Caco-2 (cell line): ENCODE data around the gene PCYOX1L. TPM values are rescaled to one million over a fixed set of nuclear protein-coding genes. Genes with fewer than 3 reads are reported as not detected.
A peak's percentile ranks its signal among the peaks of the same experiment; 100 is the strongest.

ENCODE experiments used
- BruUV-seq: library from RNA; stranded (reverse); fragments of 400-500 nt; replicated peaks from 2 replicates; lab custom pipeline; 2021; lab: Mats Ljungman, UMichigan
- CTCF ChIA-PET: fragments of 300-600 bp; sonication (Branson Sonifier 250); formaldehyde crosslinking; loops from one replicate; lab custom pipeline; 2022; ENCODE audit warnings: antibody characterized with exemption; lab: Charles Lee
- POLR2A ChIA-PET: fragments of 300-600 bp; sonication (Branson Sonifier 250); formaldehyde crosslinking; loops from one replicate; lab custom pipeline; 2022; ENCODE audit warnings: antibody characterized with exemption; lab: Charles Lee
- DNase-seq, 2 experiments: peaks; one replicate each; pipeline versions ENCODE4 v3.0.0 to v3.0.0-alpha.2; 2020 to 2022
- H3K27me3 ChIP-seq: replicated peaks from 2 replicates; pipeline ENCODE4 v1.6.0; 2011; ENCODE audit warnings: low read length; ENCODE audit not compliant: control insufficient read depth, insufficient read depth
- H3K36me3 ChIP-seq: 2 replicates; pipeline ENCODE4 v1.5.1; 2011; ENCODE audit warnings: low read length; ENCODE audit not compliant: control insufficient read depth, insufficient read depth
- H3K4me1 ChIP-seq: fragments of 250-450 bp; sonication (Bioruptor Pico); 2 replicates; pipeline ENCODE4 v1.5.1; 2020; ENCODE audit warnings: mild to moderate bottlenecking
- H3K4me3 ChIP-seq: 2 replicates; pipeline ENCODE4 v1.5.1; 2011; ENCODE audit warnings: low read depth, mild to moderate bottlenecking, control low read depth, low read length
- H3K9me3 ChIP-seq: fragments of 250-450 bp; sonication (Bioruptor Pico); 2 replicates; pipeline ENCODE4 v1.5.1; 2020; ENCODE audit warnings: mild to moderate bottlenecking, moderate library complexity
- H3K27ac Mint-ChIP-seq: one replicate; pipeline ENCODE4 v1.8.0; 2022; ENCODE audit warnings: mixed read lengths; ENCODE audit not compliant: unreplicated experiment
- H3K27me3 Mint-ChIP-seq: one replicate; pipeline ENCODE4 v1.8.0; 2022; ENCODE audit warnings: mixed read lengths; ENCODE audit not compliant: insufficient read depth, unreplicated experiment
- H3K36me3 Mint-ChIP-seq: one replicate; pipeline ENCODE4 v1.8.0; 2022; ENCODE audit warnings: mild to moderate bottlenecking, mixed read lengths; ENCODE audit not compliant: insufficient read depth, unreplicated experiment
- H3K4me1 Mint-ChIP-seq: one replicate; pipeline ENCODE4 v1.8.0; 2022; ENCODE audit warnings: low read depth, mixed read lengths; ENCODE audit not compliant: unreplicated experiment
- H3K4me3 Mint-ChIP-seq: one replicate; pipeline ENCODE4 v1.8.0; 2022; ENCODE audit warnings: mild to moderate bottlenecking, moderate library complexity, mixed read lengths; ENCODE audit not compliant: unreplicated experiment
- H3K9me3 Mint-ChIP-seq: one replicate; pipeline ENCODE4 v1.8.0; 2022; ENCODE audit warnings: mixed read lengths; ENCODE audit not compliant: unreplicated experiment
- CTCF ChIP-seq, 2 experiments: fragments of 200-600 bp in 1 of 2; IDR thresholded peaks; 1 replicate in 1 of 2; 2 replicates in 1 of 2; pipeline versions ENCODE4 v1.5.1 to v1.8.0; 2011 to 2022; ENCODE audit warnings: antibody characterized with exemption in 1 of 2, control low read depth in 1 of 2, inconsistent platforms in 1 of 2, low read depth in 1 of 2, low read length in 1 of 2, mild to moderate bottlenecking in 1 of 2, moderate library complexity in 1 of 2; ENCODE audit not compliant: insufficient read depth in 1 of 2, severe bottlenecking in 1 of 2, unreplicated experiment in 1 of 2
- intact Hi-C: fragments of 100-400 bp; cut with micrococcal nuclease; formaldehyde crosslinking; loops from one replicate; pipeline ENCODE4 v1.10.0; 2022; ENCODE audit not compliant: unreplicated experiment
- total RNA-seq: library from RNA; stranded (reverse); gene quantifications from 2 replicates; pipeline ENCODE4 v1.2.3, GENCODE V29; 2022

The PCYOX1L gene
- total RNA-seq, 1 experiment from 2014 or later = 10.4 TPM

- Histone ChIP-seq H3K4me3 (peak within 1 kb of the TSS; percentile 88), H3K36me3 (peaks cover 9% of the 10 kb centered on the region), H3K9me3 (no peaks in the 10 kb centered on the region), H3K4me1 (peaks cover 10% of the 10 kb centered on the region), H3K27me3 (no peaks in the 10 kb centered on the region)
- ChIA-PET POLR2A (interaction anchor here (0.6 to 3.2 kb wide), 6 partner anchors 12 to 44 kb away, joined by 3 to 42 read pairs (median 4); partner anchors contain the start of gene PCYOX1L), CTCF (interaction anchor here (0.6 to 1.7 kb wide), 8 partner anchors 13 to 273 kb away, joined by 3 to 8 read pairs (median 3); partner anchors contain the start of gene PCYOX1L)
- Mint-ChIP-seq H3K27ac (peak within 1 kb of the TSS; percentile 93), H3K4me1 (no peaks in the 10 kb centered on the region), H3K4me3 (peak within 1 kb of the TSS; percentile 95), H3K36me3 (peaks cover 55% of the 10 kb centered on the region), H3K9me3 (no peaks in the 10 kb centered on the region), H3K27me3 (no peaks in the 10 kb centered on the region)
- TF ChIP-seq CTCF (IDR thresholded peaks at IDR 0.05; ENCODE audit: insufficient read depth in 1 of 2, low read depth in 1 of 2, low read length in 1 of 2, severe bottlenecking in 1 of 2, unreplicated experiment in 1 of 2) = no peak
- BruUV-seq = no TSS peak
- peak; percentile 95 to 97 for DNase-seq
- intact Hi-C loops = loop anchor here (1.0 kb wide), 3 partner anchors 9 to 25 kb away; no protein-coding TSS in a partner anchor
Observed at GRCh38 chr5:149345147-149345891, 12.5 kb upstream of the PCYOX1L start, which contains the start of gene GRPEL2. Gene GRPEL2 (plus strand): TSS chr5:149345499. CDS start chr5:149345540, 41 bp downstream.

- CTCF ChIA-PET = interaction anchor here (0.9 to 1.7 kb wide), 4 partner anchors 12 to 31 kb away, joined by 3 to 8 read pairs (median 4); partner anchors contain the start of gene PCYOX1L
- POLR2A ChIA-PET = interaction anchor here (0.6 to 3.2 kb wide), 5 partner anchors 12 to 44 kb away, joined by 3 to 42 read pairs (median 4); partner anchors contain the start of gene PCYOX1L
- Histone ChIP-seq H3K36me3 (peaks cover 9% of the 10 kb centered on the region), H3K27me3 (no peaks in the 10 kb centered on the region), H3K4me1 (peaks cover 10% of the 10 kb centered on the region), H3K4me3 (peak overlapping the region; percentile 88), H3K9me3 (no peaks in the 10 kb centered on the region)
- BruUV-seq = no TSS peak
- intact Hi-C loops = loop anchor here (1.0 kb wide), 3 partner anchors 10 to 26 kb away; no protein-coding TSS in a partner anchor
- Mint-ChIP-seq H3K4me3 (peak overlapping the region; percentile 95), H3K27me3 (no peaks in the 10 kb centered on the region), H3K27ac (peak overlapping the region; percentile 93), H3K36me3 (peaks cover 60% of the 10 kb centered on the region), H3K9me3 (no peaks in the 10 kb centered on the region), H3K4me1 (no peaks in the 10 kb centered on the region)
- TF ChIP-seq CTCF (IDR thresholded peaks at IDR 0.05; ENCODE audit: insufficient read depth in 1 of 2, low read depth in 1 of 2, low read length in 1 of 2, severe bottlenecking in 1 of 2, unreplicated experiment in 1 of 2) = no peak
- peak in 1 of 2 experiments; percentile 32 for DNase-seq
Observed at GRCh38 chr5:149345892-149346222, 12.0 kb upstream of the PCYOX1L start.

GRCh38 chr5:149348518-149348917, 9.3 kb upstream of the PCYOX1L start:
- H3K36me3 ChIP-seq = peaks cover 12% of the 10 kb centered on the region
- TF ChIP-seq CTCF (IDR thresholded peaks at IDR 0.05; ENCODE audit: insufficient read depth in 1 of 2, low read depth in 1 of 2, low read length in 1 of 2, severe bottlenecking in 1 of 2, unreplicated experiment in 1 of 2) = no peak
- no peak overlapping the region for H3K4me3 Mint-ChIP-seq
- H3K9me3 Mint-ChIP-seq = no peaks in the 10 kb centered on the region
- ChIA-PET CTCF (no interaction called here), POLR2A (no interaction called here)
- no peaks in the 10 kb centered on the region; the same call in 1 of the 2 replicates for H3K4me1 ChIP-seq
- no peaks in the 10 kb centered on the region for H3K9me3 ChIP-seq
- peaks cover 84% of the 10 kb centered on the region for H3K36me3 Mint-ChIP-seq
- H3K4me3 ChIP-seq = no peak overlapping the region
- no peaks in the 10 kb centered on the region for H3K27me3 ChIP-seq
- H3K27ac Mint-ChIP-seq = no peak overlapping the region
- no peaks in the 10 kb centered on the region for H3K27me3 Mint-ChIP-seq
- intact Hi-C loops = no loop called here
- no peaks in the 10 kb centered on the region for H3K4me1 Mint-ChIP-seq
- no TSS peak for BruUV-seq
- DNase-seq = no peak
